G401 (cell line): Measurements from ENCODE around the gene PIEZO1. TPM values are rescaled to one million over a fixed set of nuclear protein-coding genes. Genes with fewer than 3 reads are reported as not detected.
"Not testable (repeated sequence)": the region's sequence is repeated elsewhere in the genome, so short reads cannot be mapped to it uniquely, and the experiment has no call there.

Experiments used
- DNase-seq: peaks from one replicate; pipeline ENCODE4 v3.0.0-alpha.2; 2015; ENCODE audit warnings: low spot score
- in situ Hi-C: cut with HindIII; loops from 2 replicates; pipeline ENCODE4 v1.10.0; 2016; ENCODE audit warnings: low sequenced_read_pairs, mixed read lengths
- total RNA-seq: library from RNA; depleted of rRNA; stranded (reverse); fragments of >200 nt; shearing (Covaris generic); gene quantifications from 2 replicates; pipeline ENCODE4 v1.2.3, GENCODE V29; 2014; rRNA removed

Gene PIEZO1, protein sequence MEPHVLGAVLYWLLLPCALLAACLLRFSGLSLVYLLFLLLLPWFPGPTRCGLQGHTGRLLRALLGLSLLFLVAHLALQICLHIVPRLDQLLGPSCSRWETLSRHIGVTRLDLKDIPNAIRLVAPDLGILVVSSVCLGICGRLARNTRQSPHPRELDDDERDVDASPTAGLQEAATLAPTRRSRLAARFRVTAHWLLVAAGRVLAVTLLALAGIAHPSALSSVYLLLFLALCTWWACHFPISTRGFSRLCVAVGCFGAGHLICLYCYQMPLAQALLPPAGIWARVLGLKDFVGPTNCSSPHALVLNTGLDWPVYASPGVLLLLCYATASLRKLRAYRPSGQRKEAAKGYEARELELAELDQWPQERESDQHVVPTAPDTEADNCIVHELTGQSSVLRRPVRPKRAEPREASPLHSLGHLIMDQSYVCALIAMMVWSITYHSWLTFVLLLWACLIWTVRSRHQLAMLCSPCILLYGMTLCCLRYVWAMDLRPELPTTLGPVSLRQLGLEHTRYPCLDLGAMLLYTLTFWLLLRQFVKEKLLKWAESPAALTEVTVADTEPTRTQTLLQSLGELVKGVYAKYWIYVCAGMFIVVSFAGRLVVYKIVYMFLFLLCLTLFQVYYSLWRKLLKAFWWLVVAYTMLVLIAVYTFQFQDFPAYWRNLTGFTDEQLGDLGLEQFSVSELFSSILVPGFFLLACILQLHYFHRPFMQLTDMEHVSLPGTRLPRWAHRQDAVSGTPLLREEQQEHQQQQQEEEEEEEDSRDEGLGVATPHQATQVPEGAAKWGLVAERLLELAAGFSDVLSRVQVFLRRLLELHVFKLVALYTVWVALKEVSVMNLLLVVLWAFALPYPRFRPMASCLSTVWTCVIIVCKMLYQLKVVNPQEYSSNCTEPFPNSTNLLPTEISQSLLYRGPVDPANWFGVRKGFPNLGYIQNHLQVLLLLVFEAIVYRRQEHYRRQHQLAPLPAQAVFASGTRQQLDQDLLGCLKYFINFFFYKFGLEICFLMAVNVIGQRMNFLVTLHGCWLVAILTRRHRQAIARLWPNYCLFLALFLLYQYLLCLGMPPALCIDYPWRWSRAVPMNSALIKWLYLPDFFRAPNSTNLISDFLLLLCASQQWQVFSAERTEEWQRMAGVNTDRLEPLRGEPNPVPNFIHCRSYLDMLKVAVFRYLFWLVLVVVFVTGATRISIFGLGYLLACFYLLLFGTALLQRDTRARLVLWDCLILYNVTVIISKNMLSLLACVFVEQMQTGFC (N-terminal part only)
- 69.8 and 75.6 TPM in 2 replicates for total RNA-seq

GRCh38 chr16:88785106-88785924 is at the start of gene PIEZO1:
TSS of gene PIEZO1 (minus strand) at chr16:88785220. CDS start at chr16:88784964, 256 bp downstream.
- no peak for DNase-seq
- in situ Hi-C loops = loop anchor here (5.0 kb wide), 1 partner anchor 33 kb away; no protein-coding TSS in a partner anchor

GRCh38 chr16:88834670-88835069 is 49.6 kb upstream of the PIEZO1 start:
- DNase-seq = no peak
- in situ Hi-C loops = no loop called here

GRCh38 chr16:88833086-88833485 is 48.1 kb upstream of the PIEZO1 start:
- DNase-seq = no peak
- in situ Hi-C loops = no loop called here

DNA sequence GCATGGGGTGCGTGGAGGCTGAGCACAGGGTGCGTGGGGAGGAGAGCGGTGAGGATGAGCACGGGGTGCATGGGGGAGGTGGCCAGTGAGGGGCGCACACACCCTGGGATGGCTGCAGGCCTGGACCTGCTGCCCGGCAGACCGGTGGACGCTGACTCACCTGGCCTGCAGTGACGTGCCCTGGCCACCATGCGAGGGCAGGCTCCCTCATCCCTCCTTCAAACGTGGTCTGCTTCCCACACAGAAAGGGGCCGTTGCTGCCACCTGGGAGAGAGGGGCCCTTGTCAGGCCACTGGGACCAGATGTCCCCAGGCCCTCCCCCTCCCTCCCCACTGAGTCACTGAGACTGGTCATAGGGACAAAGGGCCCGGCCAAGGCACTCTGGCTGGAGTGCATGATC is 46.8 kb upstream of the PIEZO1 start:
- in situ Hi-C loops = no loop called here
- no peak for DNase-seq

- no peak for DNase-seq
- in situ Hi-C loops = no loop called here
These were observed 45.8 kb upstream of the PIEZO1 start for GRCh38 chr16:88830783-88831182.

DNA sequence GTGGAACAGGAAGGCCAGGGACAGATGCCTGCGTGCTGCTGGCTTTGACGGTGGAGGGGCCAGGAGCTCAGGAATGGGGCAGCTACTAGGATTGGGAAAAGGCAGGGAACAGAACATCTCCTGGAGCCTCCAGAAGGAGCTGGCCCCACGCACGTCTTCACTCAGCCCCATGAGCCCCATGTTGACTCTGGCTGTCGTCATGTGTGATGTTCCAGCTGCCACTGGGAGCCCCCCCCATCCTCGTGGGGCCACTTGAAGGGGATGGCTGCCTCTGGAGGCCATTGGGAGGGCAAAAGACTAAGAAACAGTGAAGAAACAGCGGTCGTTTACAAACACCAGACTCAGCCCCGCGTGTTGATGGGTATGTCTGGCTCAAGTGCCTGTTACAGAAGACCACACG is 45.2 kb upstream of the PIEZO1 start:
- no peak for DNase-seq
- in situ Hi-C loops = no loop called here

GRCh38 chr16:88828711-88829110 is 43.7 kb upstream of the PIEZO1 start:
- in situ Hi-C loops = no loop called here

DNA sequence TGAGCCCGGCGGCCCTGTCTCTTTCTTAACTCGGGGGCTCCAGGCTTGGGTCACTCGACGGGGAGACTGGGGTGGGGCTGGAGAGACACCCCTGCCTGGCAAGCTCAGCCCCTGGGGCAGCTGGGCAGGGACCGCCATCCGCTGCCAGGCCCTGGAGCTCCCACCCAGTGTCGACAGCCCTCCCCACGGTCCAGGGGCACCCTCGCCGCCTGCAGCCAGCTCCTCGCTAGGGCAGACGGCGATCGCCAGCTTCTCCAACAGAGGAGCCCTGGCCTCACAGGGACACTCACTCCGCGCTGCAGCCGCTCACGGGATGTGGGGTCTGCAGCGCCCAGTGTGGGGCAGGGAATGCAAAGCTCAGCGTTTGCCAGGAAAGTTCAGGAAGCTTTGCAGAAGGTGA is 42.7 kb upstream of the PIEZO1 start:
- in situ Hi-C loops = no loop called here
- DNase-seq = no peak

More at GRCh38 chr16:88828711-88829110, 43.7 kb upstream of the PIEZO1 start:
- no peak for DNase-seq

- in situ Hi-C loops = no loop called here
- no peak for DNase-seq
These were observed 41.2 kb upstream of the PIEZO1 start for GRCh38 chr16:88826070-88826840.

DNA sequence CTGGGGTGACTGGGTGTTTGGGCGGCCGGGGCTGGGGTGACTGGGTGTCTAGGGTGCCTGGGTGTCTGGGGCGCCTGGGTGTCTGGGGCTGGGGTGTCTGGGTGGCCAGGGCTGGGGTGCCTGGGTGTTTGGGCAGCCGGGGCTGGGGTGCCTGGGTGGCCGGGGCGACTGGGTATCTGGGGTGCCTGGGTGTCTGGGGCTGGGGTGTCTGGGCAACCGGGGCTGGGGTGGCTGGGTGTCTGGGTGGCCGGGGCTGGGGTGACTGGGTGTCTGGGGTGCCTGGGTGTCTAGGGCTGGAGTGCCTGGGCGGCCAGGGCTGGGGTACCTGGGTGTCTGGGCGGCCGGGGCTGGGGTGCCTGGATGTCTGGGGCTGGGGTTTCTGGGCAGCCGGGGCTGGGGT is 40.1 kb upstream of the PIEZO1 start:
- in situ Hi-C loops = no loop called here
- DNase-seq = no peak

- no peak for DNase-seq
- in situ Hi-C loops = no loop called here
These were observed 39.4 kb upstream of the PIEZO1 start for GRCh38 chr16:88824256-88825077.

GRCh38 chr16:88823646-88824045 is 38.6 kb upstream of the PIEZO1 start:
- DNase-seq, in situ Hi-C loops: not testable (repeated sequence)

- no peak for DNase-seq
- in situ Hi-C loops = no loop called here
These were observed 37.4 kb upstream of the PIEZO1 start for GRCh38 chr16:88822281-88823040.

- DNase-seq = no peak
- in situ Hi-C loops = no loop called here
These were observed 36.3 kb upstream of the PIEZO1 start for GRCh38 chr16:88821168-88821850.

- in situ Hi-C loops = no loop called here
- no peak for DNase-seq
These were observed 35.5 kb upstream of the PIEZO1 start for GRCh38 chr16:88820385-88821025.
